H9 (cell line): Measurements from ENCODE around the gene DAPK2. TPM values are rescaled to one million over a fixed set of nuclear protein-coding genes. Genes with fewer than 3 reads are reported as not detected.

Experiments used
- DNase-seq: peaks from one replicate; pipeline ENCODE4 v3.0.0-alpha.2; 2017
- H2AFZ ChIP-seq: one replicate; pipeline ENCODE4 v1.6.1; 2013; ENCODE audit warnings: mild to moderate bottlenecking, low read length, control low read depth, moderate library complexity
- H2AK5ac ChIP-seq: 2 replicates; pipeline ENCODE4 v1.6.1; 2013; ENCODE audit warnings: low read length, control low read depth, mixed read lengths; ENCODE audit not compliant: insufficient read length
- H2BK120ac ChIP-seq: one replicate; pipeline ENCODE4 v1.6.1; 2013; ENCODE audit warnings: low read depth, mild to moderate bottlenecking, low read length, control low read depth, inconsistent platforms; ENCODE audit not compliant: poor library complexity, severe bottlenecking
- H2BK12ac ChIP-seq: 2 replicates; pipeline ENCODE4 v1.6.1; 2013; ENCODE audit warnings: low read length, control low read depth, mixed read lengths, low read depth; ENCODE audit not compliant: insufficient read length
- H2BK15ac ChIP-seq: 2 replicates; pipeline ENCODE4 v1.6.1; 2013; ENCODE audit warnings: low read depth, low read length, control low read depth
- H2BK20ac ChIP-seq: one replicate; pipeline ENCODE4 v1.6.1; 2013; ENCODE audit warnings: low read depth, mild to moderate bottlenecking, low read length, control low read depth, inconsistent platforms; ENCODE audit not compliant: poor library complexity, severe bottlenecking
- H2BK5ac ChIP-seq: 2 replicates; pipeline ENCODE4 v1.6.1; 2013; ENCODE audit warnings: low read length, control low read depth, mixed read lengths; ENCODE audit not compliant: insufficient read length
- H3K14ac ChIP-seq: 2 replicates; pipeline ENCODE4 v1.6.1; 2013; ENCODE audit warnings: low read length, control low read depth; ENCODE audit not compliant: insufficient read depth
- H3K18ac ChIP-seq: 2 replicates; pipeline ENCODE4 v1.6.1; 2013; ENCODE audit warnings: low read depth, mild to moderate bottlenecking, mixed read lengths, low read length, control low read depth; ENCODE audit not compliant: insufficient read length
- H3K23ac ChIP-seq: 2 replicates; pipeline ENCODE4 v1.6.1; 2013; ENCODE audit warnings: low read length, control low read depth, mixed read lengths, low read depth; ENCODE audit not compliant: insufficient read length
- H3K23me2 ChIP-seq: 2 replicates; pipeline ENCODE4 v1.6.1; 2013; ENCODE audit warnings: low read depth, mild to moderate bottlenecking, mixed read lengths, low read length, control low read depth; ENCODE audit not compliant: insufficient read length, poor library complexity, severe bottlenecking
- H3K27ac ChIP-seq: 2 replicates; pipeline ENCODE4 v1.5.1; 2013; ENCODE audit warnings: low read length, control low read depth, mixed read lengths, low read depth; ENCODE audit not compliant: insufficient read length
- H3K27me3 ChIP-seq: 2 replicates; pipeline ENCODE4 v1.6.1; 2013; ENCODE audit warnings: low read length, control low read depth, inconsistent platforms; ENCODE audit not compliant: insufficient read depth
- H3K4ac ChIP-seq: 2 replicates; pipeline ENCODE4 v1.6.1; 2013; ENCODE audit warnings: low read depth, mild to moderate bottlenecking, control low read depth, inconsistent platforms, low read length, moderate library complexity
- H3K4me1 ChIP-seq: 2 replicates; pipeline ENCODE4 v1.6.1; 2013; ENCODE audit warnings: low read length, control low read depth, inconsistent platforms; ENCODE audit not compliant: insufficient read depth
- H3K4me2 ChIP-seq: 2 replicates; pipeline ENCODE4 v1.6.1; 2013; ENCODE audit warnings: low read length, control low read depth, mixed read lengths; ENCODE audit not compliant: insufficient read length, insufficient read depth
- H3K56ac ChIP-seq: 2 replicates; pipeline ENCODE4 v1.6.1; 2013; ENCODE audit warnings: low read depth, mild to moderate bottlenecking, mixed read lengths, low read length, control low read depth; ENCODE audit not compliant: insufficient read length
- H3K79me1 ChIP-seq: 2 replicates; pipeline ENCODE4 v1.6.1; 2013; ENCODE audit warnings: low read depth, mild to moderate bottlenecking, moderate library complexity, low read length, control low read depth, inconsistent platforms; ENCODE audit not compliant: insufficient read depth, poor library complexity, severe bottlenecking
- H3K79me2 ChIP-seq: 2 replicates; pipeline ENCODE4 v1.6.1; 2013; ENCODE audit warnings: low read length, control low read depth, inconsistent platforms; ENCODE audit not compliant: insufficient read depth
- H3K9ac ChIP-seq: 2 replicates; pipeline ENCODE4 v1.6.1; 2013; ENCODE audit warnings: low read length, control low read depth, mixed read lengths; ENCODE audit not compliant: insufficient read length; ENCODE audit errors: extremely low read depth
- H3K9me3 ChIP-seq: one replicate; pipeline ENCODE4 v1.6.1; 2013; ENCODE audit warnings: low read depth, low read length, inconsistent platforms; ENCODE audit not compliant: control insufficient read depth
- H3T11ph ChIP-seq: one replicate; pipeline ENCODE4 v1.6.1; 2013; ENCODE audit warnings: mild to moderate bottlenecking, low read length, control low read depth, inconsistent platforms
- H4K20me1 ChIP-seq: one replicate; pipeline ENCODE4 v1.6.1; 2013; ENCODE audit not compliant: control insufficient read depth, insufficient read length, insufficient read depth
- H4K5ac ChIP-seq: 2 replicates; pipeline ENCODE4 v1.6.1; 2013; ENCODE audit warnings: low read depth, mild to moderate bottlenecking, mixed read lengths, low read length, control low read depth; ENCODE audit not compliant: insufficient read length
- H4K8ac ChIP-seq: replicated peaks from 2 replicates; pipeline ENCODE4 v1.6.1; 2013; ENCODE audit warnings: low read length, control low read depth, mixed read lengths, low read depth; ENCODE audit not compliant: insufficient read length
- H4K91ac ChIP-seq: 2 replicates; pipeline ENCODE4 v1.6.1; 2013; ENCODE audit warnings: low read depth, mild to moderate bottlenecking, moderate library complexity, mixed read lengths, low read length, control low read depth; ENCODE audit not compliant: insufficient read length
- H3K27ac Mint-ChIP-seq, 3 experiments: 2 replicates in 2 of 3; 3 replicates in 1 of 3; pipeline ENCODE4 v1.8.0; 2020 to 2021; ENCODE audit warnings: mixed read lengths in 3 of 3, mild to moderate bottlenecking in 1 of 3, moderate library complexity in 1 of 3
- H3K27me3 Mint-ChIP-seq: 2 replicates; pipeline ENCODE4 v1.8.0; 2021; ENCODE audit warnings: low read depth, mild to moderate bottlenecking, moderate library complexity, mixed read lengths
- H3K36me3 Mint-ChIP-seq, 3 experiments: 2 replicates in 2 of 3; 3 replicates in 1 of 3; pipeline ENCODE4 v1.8.0; 2020 to 2021; ENCODE audit warnings: low read depth in 3 of 3, mixed read lengths in 3 of 3; ENCODE audit not compliant: insufficient read depth in 1 of 3
- H3K4me1 Mint-ChIP-seq, 2 experiments: 2 replicates each; pipeline ENCODE4 v1.8.0; 2020; ENCODE audit warnings: mixed read lengths in 2 of 2
- H3K4me3 Mint-ChIP-seq, 2 experiments: 2 replicates in 1 of 2; 3 replicates in 1 of 2; pipeline ENCODE4 v1.8.0; 2020 to 2021; ENCODE audit warnings: mild to moderate bottlenecking in 2 of 2, mixed read lengths in 2 of 2, moderate library complexity in 1 of 2
- H3K9me3 Mint-ChIP-seq, 2 experiments: 2 replicates in 1 of 2; 3 replicates in 1 of 2; pipeline ENCODE4 v1.8.0; 2020; ENCODE audit warnings: mild to moderate bottlenecking in 2 of 2, mixed read lengths in 2 of 2, moderate library complexity in 1 of 2
- CTCF ChIP-seq: fragments of 200-600 bp; sonication (generic); conservative IDR thresholded peaks from 3 replicates; pipeline ENCODE4 v1.8.0; 2021; ENCODE audit warnings: antibody characterized with exemption, mild to moderate bottlenecking
- WGBS: extraction: QIAGEN DNeasy Blood & Tissue Kit; methylation state at CpG from one replicate; pipeline ENCODE4 v1.1.7; 2013; ENCODE audit warnings: missing lambda C conversion rate, low lambda C conversion rate, mixed read lengths; ENCODE audit not compliant: insufficient read length; ENCODE audit errors: extremely low coverage; 5-methylcytosine and 5-hydroxymethylcytosine counted together
- total RNA-seq: library from RNA; stranded (reverse); gene quantifications from 2 replicates; pipeline ENCODE4 v1.2.1, GENCODE V29; 2021

The DAPK2 gene
- total RNA-seq, 1 experiment from 2014 or later = 3.5 TPM

DNA sequence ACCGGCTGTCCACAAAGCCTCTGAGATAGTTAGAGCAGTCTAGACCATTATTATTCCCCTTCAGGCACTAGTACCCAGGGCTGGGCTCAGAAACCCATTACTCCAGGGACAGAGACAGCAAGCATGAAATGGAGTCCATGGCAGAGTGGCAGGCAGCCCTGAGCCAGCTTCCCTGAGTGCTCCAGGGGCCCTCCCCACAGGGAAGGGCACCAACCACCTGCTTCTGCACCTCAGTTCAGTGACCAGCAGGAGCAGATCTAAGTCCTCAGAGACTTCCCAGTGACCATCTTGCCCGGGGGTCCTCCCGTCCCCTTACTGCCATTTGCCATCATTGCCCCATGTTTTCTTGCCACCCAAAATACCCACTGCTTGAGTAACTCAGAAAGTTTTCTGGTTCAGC, 62.0 kb downstream of the DAPK2 start:
- no peaks in the 10 kb centered on the region; the same call in 1 of the 2 replicates for H3K27me3 Mint-ChIP-seq
- no peak overlapping the region for H3K4me3 Mint-ChIP-seq
- Histone ChIP-seq H2BK12ac (no peak overlapping the region), H3K18ac (no peak overlapping the region), H4K20me1 (no peaks in the 10 kb centered on the region), H3K23me2 (no peaks in the 10 kb centered on the region), H2BK120ac (no peak overlapping the region), H2AFZ (no peak overlapping the region), H2BK15ac (no peak overlapping the region), H2BK5ac (no peak overlapping the region), H3K4me2 (no peak overlapping the region), H3K14ac (no peak overlapping the region), H2BK20ac (no peak overlapping the region), H4K8ac (no peak overlapping the region), H3K9ac (no peak overlapping the region), H4K91ac (no peak overlapping the region), H3K56ac (no peak overlapping the region), H3K27me3 (no peaks in the 10 kb centered on the region; the same call in 1 of the 2 replicates), H4K5ac (no peak overlapping the region), H3K23ac (no peak overlapping the region), H2AK5ac (no peak overlapping the region), H3K27ac (no peak overlapping the region), H3T11ph (no peak overlapping the region), H3K4ac (no peak overlapping the region), H3K9me3 (no peaks in the 10 kb centered on the region), H3K4me1 (no peaks in the 10 kb centered on the region), H3K79me1 (no peaks in the 10 kb centered on the region), H3K79me2 (no peaks in the 10 kb centered on the region)
- WGBS = no CpG with 5 or more reads among the region's 3 CpGs
- H3K27ac Mint-ChIP-seq = no peak overlapping the region
- peaks cover 6 to 7% of the 10 kb centered on the region in 2 experiments; a peak in 3 of 4 replicates for H3K4me1 Mint-ChIP-seq
- H3K9me3 Mint-ChIP-seq = no peaks in the 10 kb centered on the region
- no peaks in the 10 kb centered on the region for H3K36me3 Mint-ChIP-seq
- TF ChIP-seq CTCF = no peak
- DNase-seq = no peak
